ENCODE data around the gene TRIM3.

TRIM3 gene

GRCh38 chr11:6442441-6442840, 31.3 kb downstream of the TRIM3 start:
- no peak for TF ChIP-seq REST (IDR thresholded peaks at IDR 0.05; ENCODE audit: insufficient read depth in 1 of 2, low read depth in 2 of 2, low read length in 2 of 2)
- TF ChIP-seq FOXP2 (optimal IDR thresholded peaks at IDR 0.05; ENCODE audit: borderline replicate concordance, extremely low read depth, extremely low read length, insufficient read depth) = no peak
- TF ChIP-seq POLR2AphosphoS5 (IDR thresholded peaks at IDR 0.05; ENCODE audit: low read depth, low read length) = no peak
- no peak for TF ChIP-seq TAF1 (IDR thresholded peaks at IDR 0.05; ENCODE audit: borderline replicate concordance, insufficient read depth, low read length)
- no peak for TF ChIP-seq SIN3A (IDR thresholded peaks at IDR 0.05; ENCODE audit: borderline replicate concordance, insufficient read depth, low read length)

- TF ChIP-seq FOXP2 (optimal IDR thresholded peaks at IDR 0.05; ENCODE audit: borderline replicate concordance, extremely low read depth, extremely low read length, insufficient read depth) (no peak), POLR2AphosphoS5 (IDR thresholded peaks at IDR 0.05; ENCODE audit: low read depth, low read length) (no peak), REST (IDR thresholded peaks at IDR 0.05; ENCODE audit: insufficient read depth in 1 of 2, low read depth in 2 of 2, low read length in 2 of 2) (no peak), SIN3A (IDR thresholded peaks at IDR 0.05; ENCODE audit: borderline replicate concordance, insufficient read depth, low read length) (no peak), TAF1 (IDR thresholded peaks at IDR 0.05; ENCODE audit: borderline replicate concordance, insufficient read depth, low read length) (no peak)
These were observed 32.8 kb downstream of the TRIM3 start, which contains the start of gene HPX for GRCh38 chr11:6440906-6441358. TSS of gene HPX (minus strand) at chr11:6440987. CDS start at chr11:6440963, 24 bp downstream.

- no peak for TF ChIP-seq REST (IDR thresholded peaks at IDR 0.05; ENCODE audit: insufficient read depth in 1 of 2, low read depth in 2 of 2, low read length in 2 of 2)
- TF ChIP-seq FOXP2 (optimal IDR thresholded peaks at IDR 0.05; ENCODE audit: borderline replicate concordance, extremely low read depth, extremely low read length, insufficient read depth) = no peak
- no peak for TF ChIP-seq SIN3A (IDR thresholded peaks at IDR 0.05; ENCODE audit: borderline replicate concordance, insufficient read depth, low read length)
These were observed 34.7 kb downstream of the TRIM3 start for GRCh38 chr11:6438979-6439571.

GRCh38 chr11:6437993-6438392, 35.7 kb downstream of the TRIM3 start:
- TF ChIP-seq FOXP2 (optimal IDR thresholded peaks at IDR 0.05; ENCODE audit: borderline replicate concordance, extremely low read depth, extremely low read length, insufficient read depth) (no peak), SIN3A (IDR thresholded peaks at IDR 0.05; ENCODE audit: borderline replicate concordance, insufficient read depth, low read length) (no peak), REST (IDR thresholded peaks at IDR 0.05; ENCODE audit: insufficient read depth in 1 of 2, low read depth in 2 of 2, low read length in 2 of 2) (no peak), POLR2AphosphoS5 (IDR thresholded peaks at IDR 0.05; ENCODE audit: low read depth, low read length) (no peak), TAF1 (IDR thresholded peaks at IDR 0.05; ENCODE audit: borderline replicate concordance, insufficient read depth, low read length) (no peak)
